ENCODE results near the gene METTL1. TPM values are rescaled to one million over a fixed set of nuclear protein-coding genes. Genes with fewer than 3 reads are reported as not detected.

METTL1 gene
- total RNA-seq, 1 experiment from 2014 or later: 13.8 TPM

DNA sequence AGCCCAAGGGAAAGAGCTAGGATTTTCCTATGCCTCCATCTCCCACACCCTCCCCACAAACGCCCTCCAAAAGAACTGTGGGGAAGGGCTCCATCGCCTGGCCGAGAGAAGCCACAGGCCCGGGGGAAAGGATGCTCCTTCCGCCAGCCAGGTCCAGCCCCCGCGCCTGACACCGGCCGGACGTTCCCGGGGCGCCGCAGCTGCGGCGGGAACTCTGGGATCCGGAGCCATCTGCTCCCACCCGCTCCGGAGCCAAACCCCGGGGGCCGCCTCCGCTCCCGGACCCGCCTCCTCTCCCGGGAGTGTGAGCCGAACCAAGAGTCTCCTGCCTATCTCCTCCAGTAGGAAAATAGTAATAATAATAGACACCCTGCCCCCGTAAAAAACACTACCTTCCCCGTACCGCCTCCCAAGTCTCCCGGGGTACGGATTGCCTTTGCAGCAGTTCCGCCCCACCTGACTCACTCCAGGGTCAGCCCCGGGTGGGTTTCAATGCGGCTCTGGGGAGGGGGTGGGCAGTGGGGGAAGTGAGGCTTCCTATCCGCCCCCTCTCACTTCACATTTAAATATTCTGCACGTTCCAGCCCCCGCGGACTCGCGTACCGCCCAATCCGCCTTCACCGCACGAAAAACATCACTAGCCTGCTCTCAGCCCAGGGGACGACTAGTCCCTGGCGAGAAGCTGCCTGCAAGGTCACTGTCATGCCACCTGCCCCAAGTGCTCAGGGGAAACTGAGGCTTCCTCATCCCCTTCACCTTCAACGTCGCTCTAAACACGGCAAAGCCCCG, 35.8 kb downstream of the METTL1 start:
- Histone ChIP-seq H3K27me3 (ENCODE audit: control insufficient read depth, insufficient read depth, low read length) (peaks cover 98% of the 10 kb centered on the region), H3K36me3 (replicated peaks; ENCODE audit: control insufficient read depth, insufficient read depth, low read length) (no peaks in the 10 kb centered on the region), H3K4me3 (ENCODE audit: insufficient read depth, low read depth, low read length) (peak overlapping the region; percentile 33; the same call in 1 of the 2 replicates)
- peak; percentile 93 for DNase-seq

DNA sequence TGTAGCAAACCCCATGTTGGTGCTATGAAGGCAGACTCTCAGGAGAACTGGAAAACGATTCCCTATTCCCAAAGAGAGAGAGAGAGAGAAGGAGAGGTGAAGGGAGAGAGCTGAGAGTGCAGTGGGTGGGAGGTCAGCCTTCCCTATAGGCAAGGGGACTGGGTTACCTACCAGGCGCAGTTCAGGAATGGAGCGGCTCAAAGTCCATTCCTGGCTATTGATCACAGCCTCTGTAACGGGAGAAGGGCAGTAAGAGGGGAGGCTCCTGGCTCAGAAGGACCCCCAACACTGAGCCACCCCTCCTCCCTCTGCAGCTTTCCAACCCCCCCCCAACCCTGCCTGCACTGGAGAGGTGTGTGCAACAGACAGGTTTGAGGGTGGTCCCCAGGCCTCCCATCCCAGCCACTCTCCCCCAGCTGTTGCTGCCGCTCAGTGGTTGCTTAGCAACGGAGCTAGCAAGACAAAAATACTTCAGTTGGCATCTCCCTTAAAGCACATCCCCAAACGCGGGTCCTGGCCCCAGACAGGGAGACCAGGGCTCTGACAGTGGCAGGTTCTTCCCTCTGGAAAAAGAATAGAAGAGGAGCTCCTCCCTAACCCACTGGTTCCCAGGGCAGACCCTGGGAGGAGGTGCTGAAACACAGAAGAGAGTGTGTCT, 36.6 kb downstream of the METTL1 start:
- peak overlapping the region; percentile 33; the same call in 1 of the 2 replicates for H3K4me3 ChIP-seq (ENCODE audit: insufficient read depth, low read depth, low read length)

DNA sequence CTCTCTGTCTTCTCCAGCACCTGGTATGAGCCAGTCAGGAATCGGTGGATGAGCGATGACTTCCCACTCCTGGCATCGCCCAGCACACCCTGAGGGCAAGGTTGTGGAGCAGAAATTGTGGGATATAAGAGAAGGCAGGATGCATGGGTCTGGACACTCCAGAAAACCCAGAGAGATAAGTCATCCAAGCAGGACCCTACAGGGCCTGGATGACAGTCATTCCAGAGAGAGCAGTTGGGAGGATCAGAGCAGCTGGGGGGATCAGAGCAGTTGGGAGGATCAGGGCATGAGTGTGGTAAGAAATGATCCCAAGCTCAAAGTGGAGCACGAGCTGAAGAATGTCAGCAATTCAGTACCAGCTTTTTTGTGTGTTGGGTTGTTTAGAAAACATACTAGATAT, 37.3 kb downstream of the METTL1 start:
- Histone ChIP-seq H3K4me3 (ENCODE audit: insufficient read depth, low read depth, low read length) (no peak overlapping the region), H3K27me3 (ENCODE audit: control insufficient read depth, insufficient read depth, low read length) (peaks cover 98% of the 10 kb centered on the region), H3K36me3 (replicated peaks; ENCODE audit: control insufficient read depth, insufficient read depth, low read length) (no peaks in the 10 kb centered on the region)
- no peak for DNase-seq

More for the DNA sequence above, 36.6 kb downstream of the METTL1 start:
- Histone ChIP-seq H3K36me3 (replicated peaks; ENCODE audit: control insufficient read depth, insufficient read depth, low read length) (no peaks in the 10 kb centered on the region), H3K27me3 (ENCODE audit: control insufficient read depth, insufficient read depth, low read length) (peaks cover 98% of the 10 kb centered on the region)
- peak; percentile 69 for DNase-seq

DNA sequence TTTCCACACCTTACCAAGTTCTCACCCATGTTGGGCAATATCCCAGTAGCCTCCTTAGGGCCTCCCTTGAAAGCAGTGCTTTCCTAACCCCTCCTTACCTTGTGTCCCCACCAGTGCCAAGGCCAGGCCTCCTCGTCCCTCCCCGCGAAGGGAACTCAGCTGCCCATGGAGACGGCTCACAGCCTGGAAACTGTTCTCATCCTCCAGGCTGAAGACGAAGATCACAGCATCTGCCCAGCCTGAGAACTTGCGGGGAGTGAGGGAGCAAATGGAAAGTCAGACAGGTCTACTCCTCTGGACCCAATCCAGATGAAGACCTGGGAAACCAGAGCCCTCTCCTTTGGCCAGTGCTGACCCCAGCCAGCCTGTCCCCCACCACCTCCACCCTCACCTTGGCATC, 38.0 kb downstream of the METTL1 start:
- Histone ChIP-seq H3K27me3 (ENCODE audit: control insufficient read depth, insufficient read depth, low read length) (peaks cover 96% of the 10 kb centered on the region), H3K36me3 (replicated peaks; ENCODE audit: control insufficient read depth, insufficient read depth, low read length) (no peaks in the 10 kb centered on the region)

DNA sequence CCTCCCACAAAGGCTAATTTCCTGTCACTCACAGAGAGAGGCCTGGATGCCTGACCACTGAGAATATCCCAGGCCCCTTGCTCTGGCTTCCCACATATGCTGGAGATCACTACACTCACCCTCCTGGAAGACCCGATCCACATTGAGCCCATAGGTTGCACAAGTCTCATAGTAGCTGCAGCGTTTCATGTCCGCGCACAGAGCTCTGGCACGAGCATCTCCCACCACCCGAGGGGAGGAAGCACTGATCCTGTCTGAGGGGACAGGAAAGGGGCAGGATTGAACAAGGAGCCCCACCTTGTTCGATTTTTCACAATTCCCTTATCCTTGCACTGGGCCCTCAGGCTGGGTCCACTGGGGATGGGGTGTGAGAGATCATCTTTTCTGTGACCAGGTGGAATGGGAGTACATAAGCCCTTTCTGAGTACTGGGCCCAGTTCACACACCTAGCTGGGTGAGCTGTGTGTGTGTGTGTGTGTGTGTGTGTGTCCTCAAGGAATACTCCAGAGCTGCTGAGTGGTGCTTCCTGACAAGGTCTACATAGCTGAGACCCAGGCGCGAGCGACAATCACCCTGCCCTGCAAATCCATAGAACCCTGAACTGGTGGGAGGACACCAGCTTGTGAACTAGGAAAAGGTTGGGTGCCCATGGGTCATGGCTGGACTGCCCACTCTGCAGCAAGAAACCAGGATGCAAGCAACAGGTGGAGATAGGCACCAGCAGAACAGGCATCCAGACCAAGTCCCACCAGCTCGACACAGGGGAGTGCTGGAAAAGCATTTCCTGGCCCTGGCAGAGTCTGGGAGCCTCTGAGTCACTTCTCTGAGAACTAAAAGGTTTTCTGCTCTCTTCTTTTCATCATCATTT, 38.9 kb downstream of the METTL1 start:
- H3K27me3 ChIP-seq (ENCODE audit: control insufficient read depth, insufficient read depth, low read length): peaks cover 97% of the 10 kb centered on the region

More for the DNA sequence above, 38.0 kb downstream of the METTL1 start:
- no peak for DNase-seq
- no peak overlapping the region for H3K4me3 ChIP-seq (ENCODE audit: insufficient read depth, low read depth, low read length)

DNA sequence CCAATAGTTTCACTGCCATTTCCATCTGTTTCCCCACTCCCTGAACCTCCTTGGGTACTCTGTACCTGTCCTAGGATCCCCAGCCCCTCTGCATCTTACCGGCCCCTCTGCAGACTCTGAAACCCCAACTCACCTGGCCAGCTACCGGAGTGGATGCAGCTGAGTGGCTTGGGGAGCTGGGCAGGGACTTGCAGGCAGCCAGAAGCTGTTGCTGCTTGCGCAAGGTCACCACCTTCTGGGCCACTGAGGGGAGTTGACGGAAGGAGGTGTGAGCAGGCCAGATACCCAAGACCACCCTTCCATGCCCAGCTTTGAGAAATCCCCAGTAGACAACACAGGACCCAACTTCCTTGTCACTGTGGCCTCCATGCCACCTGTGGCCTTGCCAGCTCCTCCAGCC, 39.6 kb downstream of the METTL1 start:
- no peaks in the 10 kb centered on the region for H3K36me3 ChIP-seq (replicated peaks; ENCODE audit: control insufficient read depth, insufficient read depth, low read length)
- peaks cover 97% of the 10 kb centered on the region for H3K27me3 ChIP-seq (ENCODE audit: control insufficient read depth, insufficient read depth, low read length)
- DNase-seq: no peak
- no peak overlapping the region for H3K4me3 ChIP-seq (ENCODE audit: insufficient read depth, low read depth, low read length)

More for the DNA sequence above, 38.9 kb downstream of the METTL1 start:
- no peak for DNase-seq
- Histone ChIP-seq H3K4me3 (ENCODE audit: insufficient read depth, low read depth, low read length) (no peak overlapping the region), H3K36me3 (replicated peaks; ENCODE audit: control insufficient read depth, insufficient read depth, low read length) (no peaks in the 10 kb centered on the region)

DNA sequence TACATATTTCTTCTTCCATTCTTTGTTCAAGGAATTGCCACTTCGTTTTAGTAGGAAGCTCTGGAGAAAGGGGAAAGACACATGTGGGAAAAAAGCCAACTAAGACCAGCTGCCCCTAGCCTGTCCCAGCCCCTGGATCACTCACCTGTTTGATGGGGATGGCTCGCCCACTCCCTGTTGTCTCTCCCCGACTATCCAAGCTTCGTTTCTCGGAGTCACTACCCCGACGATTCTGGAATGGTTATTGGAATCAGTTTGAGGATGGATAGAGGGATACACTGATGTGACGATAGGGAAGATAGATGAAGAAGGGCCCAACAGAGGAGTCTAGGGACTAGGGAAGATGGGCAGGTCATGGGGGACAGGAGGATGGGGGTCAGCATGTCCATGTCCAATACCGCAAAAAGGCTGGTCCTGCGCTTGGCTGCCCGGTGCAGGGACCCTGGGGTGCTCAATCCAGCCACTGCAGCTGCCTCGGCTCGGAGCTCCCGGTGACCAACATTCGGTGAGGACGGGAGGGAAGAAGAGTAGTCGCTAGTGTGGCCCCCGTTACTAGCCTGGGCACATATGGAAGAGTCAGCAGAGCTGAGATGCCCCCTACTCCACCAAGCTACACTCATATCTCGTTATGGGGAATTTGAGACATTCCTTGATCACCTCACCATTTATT, 40.4 kb downstream of the METTL1 start:
- no peak overlapping the region for H3K4me3 ChIP-seq (ENCODE audit: insufficient read depth, low read depth, low read length)
- peaks cover 97% of the 10 kb centered on the region for H3K27me3 ChIP-seq (ENCODE audit: control insufficient read depth, insufficient read depth, low read length)
- no peaks in the 10 kb centered on the region for H3K36me3 ChIP-seq (replicated peaks; ENCODE audit: control insufficient read depth, insufficient read depth, low read length)
- peak; percentile 12 for DNase-seq

DNA sequence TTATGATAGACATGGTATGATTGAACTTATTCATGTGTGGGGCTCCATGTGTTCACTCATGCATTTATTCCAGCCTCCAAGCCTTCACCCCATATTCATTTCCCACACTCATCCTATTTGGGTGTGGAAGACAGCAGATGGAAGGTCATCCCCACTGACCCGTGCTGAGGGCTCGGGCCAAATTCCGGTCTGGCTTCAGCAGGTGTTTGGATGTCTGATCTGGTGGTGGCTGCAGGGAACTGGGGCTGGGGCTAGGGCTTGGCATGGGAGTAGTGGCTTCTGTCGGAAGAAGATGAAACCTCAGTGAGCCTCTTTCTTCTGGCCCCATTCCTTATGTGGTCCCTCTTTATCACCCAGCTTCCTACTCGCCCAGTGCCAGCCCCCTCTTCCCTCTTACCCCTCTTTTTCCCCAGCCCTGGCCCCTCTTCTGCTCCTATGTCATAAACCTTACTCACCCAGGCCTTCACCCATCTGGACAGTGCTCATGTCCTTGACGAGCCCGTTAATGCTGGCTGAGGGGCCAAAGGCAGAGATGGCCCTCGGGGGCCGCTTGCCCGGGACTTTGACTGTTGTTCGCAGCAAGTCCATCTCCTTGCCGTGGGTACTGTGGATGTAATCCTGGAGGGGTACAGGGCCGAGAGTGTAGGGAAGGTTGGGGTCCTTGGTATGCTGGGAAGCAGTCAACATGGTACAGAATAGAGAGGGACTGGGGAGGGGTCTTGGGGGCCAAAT, 41.4 kb downstream of the METTL1 start:
- DNase-seq: peak; percentile 4
- H3K27me3 ChIP-seq (ENCODE audit: control insufficient read depth, insufficient read depth, low read length): peaks cover 96% of the 10 kb centered on the region
- H3K4me3 ChIP-seq (ENCODE audit: insufficient read depth, low read depth, low read length): no peak overlapping the region
- no peaks in the 10 kb centered on the region for H3K36me3 ChIP-seq (replicated peaks; ENCODE audit: control insufficient read depth, insufficient read depth, low read length)

DNA sequence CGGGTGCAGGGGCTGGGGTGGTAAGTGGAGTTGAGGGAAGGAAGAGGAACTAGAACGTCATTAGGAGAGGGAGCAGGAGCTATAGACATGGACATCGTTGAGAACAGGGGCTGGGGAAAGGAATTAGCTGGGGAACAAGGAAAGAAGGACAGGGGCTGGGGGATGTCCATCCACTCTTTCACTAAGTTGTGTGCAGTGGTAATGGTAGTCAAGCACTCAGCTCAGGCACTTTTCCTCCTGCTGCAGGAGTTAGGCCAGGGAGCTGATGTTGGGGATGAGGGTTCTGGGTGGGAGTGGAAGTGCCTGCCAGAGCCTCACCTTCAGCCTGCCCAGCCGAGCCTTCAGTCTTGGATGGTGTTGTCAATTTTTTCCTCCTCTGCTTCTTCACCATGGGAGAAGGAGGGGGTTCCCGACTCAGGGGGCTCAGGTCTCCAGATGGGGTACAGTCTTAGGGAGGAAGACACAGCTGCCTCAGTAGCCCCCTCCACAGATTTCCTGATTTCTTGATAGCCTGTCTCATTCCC, 42.5 kb downstream of the METTL1 start:
- Histone ChIP-seq H3K36me3 (replicated peaks; ENCODE audit: control insufficient read depth, insufficient read depth, low read length) (no peaks in the 10 kb centered on the region), H3K4me3 (ENCODE audit: insufficient read depth, low read depth, low read length) (no peak overlapping the region), H3K27me3 (ENCODE audit: control insufficient read depth, insufficient read depth, low read length) (peaks cover 91% of the 10 kb centered on the region)
- DNase-seq: peak; percentile 16

DNA sequence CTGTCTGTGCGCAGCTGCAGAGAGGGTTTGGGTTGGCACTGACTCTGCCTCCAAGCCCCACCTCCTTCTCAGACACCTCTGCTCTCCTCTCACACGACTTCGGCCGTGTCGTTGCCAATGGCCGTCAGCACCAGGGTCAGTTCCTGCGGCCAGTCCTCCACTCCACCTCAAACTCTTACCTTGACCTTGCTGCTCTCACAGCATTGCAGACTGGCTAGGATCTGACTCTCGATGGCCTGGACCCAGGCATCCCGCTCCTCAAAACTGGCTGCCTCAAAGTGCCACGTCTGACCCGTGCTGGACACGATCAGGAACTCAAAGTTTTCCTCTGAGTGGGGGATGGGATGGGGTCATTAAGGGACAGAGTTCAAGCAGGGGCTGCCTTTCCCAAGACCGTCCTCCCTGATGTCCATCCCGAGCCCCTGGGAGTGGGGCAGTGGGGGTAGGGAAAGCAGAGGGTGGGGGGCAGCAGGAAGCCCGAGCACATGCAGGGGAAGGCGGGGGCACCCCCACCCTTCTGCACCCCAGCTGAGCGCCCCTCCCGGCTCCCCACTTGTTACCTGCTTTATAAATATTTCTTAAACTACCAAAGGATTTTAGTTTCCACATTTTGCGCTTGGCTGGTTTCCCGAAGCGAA, 44.0 kb downstream of the METTL1 start:
- DNase-seq: peak; percentile 88
- Histone ChIP-seq H3K36me3 (replicated peaks; ENCODE audit: control insufficient read depth, insufficient read depth, low read length) (no peaks in the 10 kb centered on the region), H3K27me3 (ENCODE audit: control insufficient read depth, insufficient read depth, low read length) (peaks cover 90% of the 10 kb centered on the region), H3K4me3 (ENCODE audit: insufficient read depth, low read depth, low read length) (no peak overlapping the region)

DNA sequence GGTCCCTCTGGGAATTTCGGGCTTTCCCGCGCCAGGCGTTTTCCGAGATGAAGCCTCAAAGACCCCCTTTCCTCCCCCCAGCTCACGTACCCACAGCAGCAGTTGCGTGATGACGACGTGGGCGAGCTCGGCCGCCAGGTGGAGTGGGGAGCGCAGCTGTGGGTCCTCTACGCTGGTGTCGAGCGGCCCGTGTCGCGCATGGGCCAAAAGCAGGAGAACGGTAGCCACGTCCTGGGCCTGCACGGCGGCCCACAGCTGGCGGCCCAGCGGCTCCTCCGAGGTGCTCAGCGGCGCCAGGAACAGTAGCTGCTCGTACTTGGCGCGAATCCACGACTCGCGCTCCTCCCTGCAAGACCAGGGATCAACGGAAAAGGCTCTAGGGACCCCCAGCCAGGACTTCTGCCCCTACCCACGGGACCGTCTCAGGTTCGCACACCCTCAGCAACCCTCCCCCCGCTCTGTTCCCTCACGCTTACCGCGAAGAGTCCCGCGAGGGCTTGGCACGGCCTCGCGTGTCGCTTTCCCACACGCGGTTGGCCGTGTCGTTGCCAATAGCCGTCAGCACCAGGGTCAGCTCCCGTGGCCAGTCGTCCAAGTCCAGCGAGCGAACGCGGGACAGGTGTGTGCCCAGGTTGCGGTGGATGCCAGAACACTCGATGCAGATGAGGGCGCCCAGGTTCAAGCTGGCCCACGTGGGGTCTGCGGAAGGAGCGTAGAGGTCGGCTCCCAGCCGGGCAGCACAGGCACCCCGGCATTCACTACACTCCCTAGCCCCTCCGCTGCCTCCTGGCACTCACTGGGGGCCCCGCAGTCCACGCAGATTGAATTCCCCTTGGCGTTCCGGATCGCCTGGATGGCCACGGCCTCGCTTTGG, 44.8 kb downstream of the METTL1 start:
- no peaks in the 10 kb centered on the region for H3K36me3 ChIP-seq (replicated peaks; ENCODE audit: control insufficient read depth, insufficient read depth, low read length)
- peaks cover 82% of the 10 kb centered on the region for H3K27me3 ChIP-seq (ENCODE audit: control insufficient read depth, insufficient read depth, low read length)
- DNase-seq: peak; percentile 71
- H3K4me3 ChIP-seq (ENCODE audit: insufficient read depth, low read depth, low read length): peak overlapping the region; percentile 59; the same call in 1 of the 2 replicates

DNA sequence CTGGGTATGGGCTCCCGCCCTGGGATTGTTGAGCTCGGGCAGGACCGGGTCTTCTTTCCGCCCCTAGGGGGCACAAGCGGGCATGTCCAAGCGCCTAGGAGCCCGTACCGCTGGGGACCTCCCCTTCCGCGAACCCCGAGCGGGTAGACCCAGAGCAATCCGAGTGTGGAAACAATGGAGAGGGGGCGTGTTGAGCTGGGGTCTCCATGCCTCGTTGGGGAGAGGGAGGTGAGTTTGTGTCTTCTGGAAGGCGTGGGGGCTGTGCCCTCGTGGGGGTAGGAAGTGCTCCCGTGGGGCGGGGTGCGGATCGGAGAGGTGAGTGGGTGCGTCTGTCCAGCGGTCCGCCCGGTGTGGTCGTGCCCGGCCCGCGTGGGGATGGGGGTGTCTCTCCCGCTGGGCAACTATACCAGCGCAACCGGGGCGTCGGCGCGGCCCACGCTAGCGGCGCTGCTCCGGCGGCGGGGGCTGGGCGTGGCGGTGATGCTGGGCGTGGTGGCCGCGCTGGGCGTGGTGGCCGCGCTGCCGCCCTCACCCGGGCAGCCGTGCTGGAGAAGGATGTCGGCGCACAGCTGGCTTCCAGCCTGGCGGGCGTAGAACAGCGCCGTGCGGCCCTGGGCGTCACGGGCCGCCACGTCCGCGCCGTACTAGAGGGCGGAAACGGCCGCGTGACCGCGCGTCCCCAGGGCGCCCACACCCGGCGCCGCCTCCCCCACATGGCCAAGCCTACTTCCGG, 45.6 kb downstream of the METTL1 start:
- Histone ChIP-seq H3K4me3 (ENCODE audit: insufficient read depth, low read depth, low read length) (peak overlapping the region; percentile 59), H3K27me3 (ENCODE audit: control insufficient read depth, insufficient read depth, low read length) (peaks cover 74% of the 10 kb centered on the region), H3K36me3 (replicated peaks; ENCODE audit: control insufficient read depth, insufficient read depth, low read length) (no peaks in the 10 kb centered on the region)
- peak; percentile 97 for DNase-seq

All from H7 (cell line).